ENCODE measurements around the gene CLCNKB. TPM values are rescaled to one million over a fixed set of nuclear protein-coding genes. Genes with fewer than 3 reads are reported as not detected.

CLCNKB gene
- total and polyA plus RNA-seq, 4 donors = 0.06 to 1.9 (median 0.29) TPM

- no peak for DNase-seq
- Histone ChIP-seq H3K4me3 (no peak overlapping the region), H3K27ac (ENCODE audit: low read depth in 1 of 2, low read length in 1 of 2) (no peak overlapping the region), H3K9ac (ENCODE audit: insufficient read depth in 1 of 2, low read length in 2 of 2) (no peak overlapping the region), H3K27me3 (ENCODE audit: control insufficient read depth in 3 of 3, insufficient read depth in 3 of 3, low read length in 2 of 3) (no peaks in the 10 kb centered on the region), H3K4me1 (ENCODE audit: control insufficient read depth in 5 of 5, insufficient read depth in 5 of 5, low read length in 5 of 5) (peaks cover 0 to 3% (median 0%) of the 10 kb centered on the region in 5 donors), H3K36me3 (ENCODE audit: control insufficient read depth in 4 of 4, insufficient read depth in 4 of 4, low read length in 4 of 4) (no peaks in the 10 kb centered on the region), H3K9me3 (ENCODE audit: control insufficient read depth in 4 of 4, insufficient read depth in 3 of 4, low read length in 3 of 4) (no peaks in the 10 kb centered on the region)
- no peak for ATAC-seq (ENCODE audit: insufficient read depth, low FRiP score)
- WGBS, 2 donors = 87% methylated on average over 5 of the region's 5 CpGs
- TF ChIP-seq, protein P1, sequence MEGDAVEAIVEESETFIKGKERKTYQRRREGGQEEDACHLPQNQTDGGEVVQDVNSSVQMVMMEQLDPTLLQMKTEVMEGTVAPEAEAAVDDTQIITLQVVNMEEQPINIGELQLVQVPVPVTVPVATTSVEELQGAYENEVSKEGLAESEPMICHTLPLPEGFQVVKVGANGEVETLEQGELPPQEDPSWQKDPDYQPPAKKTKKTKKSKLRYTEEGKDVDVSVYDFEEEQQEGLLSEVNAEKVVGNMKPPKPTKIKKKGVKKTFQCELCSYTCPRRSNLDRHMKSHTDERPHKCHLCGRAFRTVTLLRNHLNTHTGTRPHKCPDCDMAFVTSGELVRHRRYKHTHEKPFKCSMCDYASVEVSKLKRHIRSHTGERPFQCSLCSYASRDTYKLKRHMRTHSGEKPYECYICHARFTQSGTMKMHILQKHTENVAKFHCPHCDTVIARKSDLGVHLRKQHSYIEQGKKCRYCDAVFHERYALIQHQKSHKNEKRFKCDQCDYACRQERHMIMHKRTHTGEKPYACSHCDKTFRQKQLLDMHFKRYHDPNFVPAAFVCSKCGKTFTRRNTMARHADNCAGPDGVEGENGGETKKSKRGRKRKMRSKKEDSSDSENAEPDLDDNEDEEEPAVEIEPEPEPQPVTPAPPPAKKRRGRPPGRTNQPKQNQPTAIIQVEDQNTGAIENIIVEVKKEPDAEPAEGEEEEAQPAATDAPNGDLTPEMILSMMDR (IDR thresholded peaks at IDR 0.05; ENCODE audit: control extremely low read depth, extremely low read depth) = no peak
These were observed 38.0 kb upstream of the CLCNKB start for GRCh38 chr1:16005597-16005996.

DNA sequence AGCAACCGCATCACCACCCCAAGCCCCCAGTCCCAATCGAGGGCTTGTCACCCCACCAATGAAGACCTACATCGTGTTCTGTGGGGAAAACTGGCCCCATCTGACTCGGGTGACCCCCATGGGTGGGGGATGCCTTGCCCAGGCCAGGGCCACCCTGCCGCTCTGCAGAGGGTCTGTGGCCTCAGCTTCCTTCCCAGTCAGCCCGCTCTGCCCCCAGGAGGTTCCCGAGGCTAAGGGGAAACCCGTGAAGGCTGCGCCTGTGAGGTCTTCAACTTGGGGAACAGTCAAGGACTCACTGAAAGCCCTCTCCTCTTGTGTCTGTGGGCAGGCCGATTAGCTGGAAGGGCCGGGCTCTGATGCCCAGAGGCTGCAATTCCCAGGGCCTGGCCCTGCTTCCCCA is 37.6 kb upstream of the CLCNKB start:
- Histone ChIP-seq H3K9ac (ENCODE audit: insufficient read depth in 1 of 2, low read length in 2 of 2) (no peak overlapping the region), H3K4me3 (no peak overlapping the region), H3K36me3 (ENCODE audit: control insufficient read depth in 4 of 4, insufficient read depth in 4 of 4, low read length in 4 of 4) (no peaks in the 10 kb centered on the region), H3K4me1 (ENCODE audit: control insufficient read depth in 5 of 5, insufficient read depth in 5 of 5, low read length in 5 of 5) (peaks cover 0 to 3% (median 0%) of the 10 kb centered on the region in 5 donors), H3K27ac (ENCODE audit: low read depth in 1 of 2, low read length in 1 of 2) (no peak overlapping the region), H3K27me3 (ENCODE audit: control insufficient read depth in 3 of 3, insufficient read depth in 3 of 3, low read length in 2 of 3) (no peaks in the 10 kb centered on the region), H3K9me3 (ENCODE audit: control insufficient read depth in 4 of 4, insufficient read depth in 3 of 4, low read length in 3 of 4) (no peaks in the 10 kb centered on the region)
- 83% methylated on average over 11 of the region's 11 CpGs for WGBS, 2 donors
- DNase-seq (no peak), ATAC-seq (ENCODE audit: insufficient read depth, low FRiP score) (no peak)
- TF ChIP-seq, protein P1 (IDR thresholded peaks at IDR 0.05; ENCODE audit: control extremely low read depth, extremely low read depth) = no peak

DNA sequence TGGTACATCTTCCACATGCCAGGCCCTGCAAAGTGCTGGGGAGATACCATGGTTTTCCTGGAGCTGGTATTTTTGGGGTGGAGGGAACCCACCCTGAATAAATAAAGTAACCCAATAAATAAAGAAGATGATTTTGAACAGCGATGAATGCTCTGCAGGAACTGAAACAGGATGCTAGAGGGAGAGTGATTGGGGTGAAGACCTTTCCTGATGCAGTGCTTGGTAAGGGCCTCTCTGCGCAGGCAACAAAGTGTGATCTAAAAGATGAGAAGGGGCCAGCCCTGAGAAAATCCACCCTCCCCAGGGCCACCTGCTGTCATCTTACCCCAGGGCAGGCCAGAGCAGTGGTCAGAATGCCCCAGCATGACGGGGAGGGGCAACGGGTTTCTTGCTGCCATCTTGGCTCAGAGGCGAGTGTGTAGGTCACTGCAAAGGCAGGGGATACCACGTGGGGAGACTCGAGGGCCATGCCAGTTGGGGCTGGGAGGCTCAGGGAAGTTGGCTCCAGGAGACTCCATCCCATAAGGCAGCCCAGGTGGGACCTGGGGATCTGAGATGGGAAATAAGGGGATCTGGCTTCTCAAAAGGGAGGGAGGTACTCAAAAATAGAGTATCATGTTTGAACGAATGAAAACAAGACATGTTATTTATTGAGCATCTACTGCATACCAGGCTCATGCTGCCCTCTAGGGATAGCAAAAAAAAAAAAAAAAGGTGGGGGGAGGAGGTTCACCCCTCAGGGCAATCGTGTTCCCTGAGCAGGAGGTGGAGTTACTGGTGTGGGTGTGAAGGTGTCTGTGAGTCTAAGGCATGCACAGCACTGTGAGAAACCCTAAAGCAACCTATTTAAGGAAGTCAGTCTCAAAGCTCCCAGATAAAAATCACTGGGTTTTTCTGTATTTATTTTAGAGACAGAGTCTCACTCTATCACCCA is 36.8 kb upstream of the CLCNKB start:
- H3K27ac ChIP-seq (ENCODE audit: low read depth in 1 of 2, low read length in 1 of 2) = no peak overlapping the region
- no peak overlapping the region for H3K4me3 ChIP-seq
- ATAC-seq (ENCODE audit: insufficient read depth, low FRiP score) = no peak
- no peaks in the 10 kb centered on the region for H3K27me3 ChIP-seq (ENCODE audit: control insufficient read depth in 3 of 3, insufficient read depth in 3 of 3, low read length in 2 of 3)
- peaks cover 0 to 3% (median 0%) of the 10 kb centered on the region in 5 donors for H3K4me1 ChIP-seq (ENCODE audit: control insufficient read depth in 5 of 5, insufficient read depth in 5 of 5, low read length in 5 of 5)
- no peak overlapping the region for H3K9ac ChIP-seq (ENCODE audit: insufficient read depth in 1 of 2, low read length in 2 of 2)
- 61 to 71% methylated on average over 9 of the region's 9 CpGs for WGBS, 2 donors
- TF ChIP-seq, protein P1 (IDR thresholded peaks at IDR 0.05; ENCODE audit: control extremely low read depth, extremely low read depth) = no peak
- no peaks in the 10 kb centered on the region for H3K36me3 ChIP-seq (ENCODE audit: control insufficient read depth in 4 of 4, insufficient read depth in 4 of 4, low read length in 4 of 4)
- no peaks in the 10 kb centered on the region for H3K9me3 ChIP-seq (ENCODE audit: control insufficient read depth in 4 of 4, insufficient read depth in 3 of 4, low read length in 3 of 4)
- no peak for DNase-seq

All from lung (tissue), 12 donors.